HG03439 (cell line): Measurements from ENCODE around the gene SYT6.

ENCODE experiments used
- ATAC-seq: cut with Tn5 transposase; IDR thresholded peaks from one replicate; pipeline ENCODE4 v1.9.1; 2021; ENCODE audit warnings: mild to moderate bottlenecking, moderate library complexity; ENCODE audit not compliant: unreplicated experiment

SYT6 gene

DNA sequence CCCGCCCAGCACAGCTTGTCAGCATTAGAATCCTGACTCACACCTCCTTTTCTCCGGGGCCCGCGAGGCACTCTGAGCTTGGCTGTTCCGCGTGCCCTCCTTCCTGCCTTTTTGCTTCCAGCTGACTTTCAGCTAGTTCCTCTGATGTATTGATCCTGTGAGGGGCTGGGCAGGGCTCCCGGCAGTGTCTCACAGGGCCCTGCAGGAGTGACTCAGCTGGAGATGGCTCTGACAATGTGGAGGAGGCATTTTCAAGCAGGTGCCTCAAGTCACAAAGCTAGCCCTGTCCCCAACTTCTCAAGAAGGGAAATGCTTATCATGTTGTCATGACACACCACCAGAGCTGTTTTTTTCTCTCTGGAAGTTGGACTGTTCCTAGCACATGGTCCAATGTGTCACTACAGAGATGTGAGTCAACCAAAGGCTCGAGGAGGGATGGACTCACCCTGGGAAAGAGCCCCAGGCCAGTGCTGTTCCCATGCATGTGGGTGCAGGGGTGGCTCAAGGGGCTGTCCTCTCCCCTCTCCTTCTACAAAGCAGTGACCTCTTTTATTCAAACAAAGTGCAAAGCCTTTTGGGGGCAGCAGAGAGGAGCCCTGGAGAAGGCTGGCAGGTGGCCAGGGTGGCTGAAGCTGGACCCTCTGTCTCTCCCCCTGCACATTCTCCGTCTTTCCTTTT is 30.6 kb downstream of the SYT6 start:
- no peak for ATAC-seq

GRCh38 chr1:114118351-114118990 is 35.2 kb downstream of the SYT6 start:
- no peak for ATAC-seq

- ATAC-seq: no peak
Measured at GRCh38 chr1:114117654-114118053, 36.0 kb downstream of the SYT6 start.

DNA sequence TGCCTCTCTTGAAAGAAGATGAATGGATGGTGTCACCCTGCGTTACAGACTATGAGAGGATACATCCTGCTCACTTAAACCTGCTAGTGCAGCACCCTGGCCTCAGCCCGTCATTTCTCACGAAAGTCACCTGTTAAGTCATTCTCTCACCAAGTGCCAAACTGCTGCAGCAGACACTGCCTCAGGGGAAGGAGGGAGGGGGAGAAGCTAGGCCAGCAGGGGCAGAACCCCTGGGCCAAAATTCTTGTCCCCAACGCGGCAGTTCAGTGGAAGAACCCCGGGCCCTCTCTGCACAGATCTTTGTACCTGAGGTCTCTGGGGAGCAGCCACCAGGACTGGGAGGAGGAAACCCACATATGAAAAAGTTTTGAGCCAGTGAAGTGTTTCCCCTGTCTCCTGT is 37.6 kb downstream of the SYT6 start:
- no peak for ATAC-seq

DNA sequence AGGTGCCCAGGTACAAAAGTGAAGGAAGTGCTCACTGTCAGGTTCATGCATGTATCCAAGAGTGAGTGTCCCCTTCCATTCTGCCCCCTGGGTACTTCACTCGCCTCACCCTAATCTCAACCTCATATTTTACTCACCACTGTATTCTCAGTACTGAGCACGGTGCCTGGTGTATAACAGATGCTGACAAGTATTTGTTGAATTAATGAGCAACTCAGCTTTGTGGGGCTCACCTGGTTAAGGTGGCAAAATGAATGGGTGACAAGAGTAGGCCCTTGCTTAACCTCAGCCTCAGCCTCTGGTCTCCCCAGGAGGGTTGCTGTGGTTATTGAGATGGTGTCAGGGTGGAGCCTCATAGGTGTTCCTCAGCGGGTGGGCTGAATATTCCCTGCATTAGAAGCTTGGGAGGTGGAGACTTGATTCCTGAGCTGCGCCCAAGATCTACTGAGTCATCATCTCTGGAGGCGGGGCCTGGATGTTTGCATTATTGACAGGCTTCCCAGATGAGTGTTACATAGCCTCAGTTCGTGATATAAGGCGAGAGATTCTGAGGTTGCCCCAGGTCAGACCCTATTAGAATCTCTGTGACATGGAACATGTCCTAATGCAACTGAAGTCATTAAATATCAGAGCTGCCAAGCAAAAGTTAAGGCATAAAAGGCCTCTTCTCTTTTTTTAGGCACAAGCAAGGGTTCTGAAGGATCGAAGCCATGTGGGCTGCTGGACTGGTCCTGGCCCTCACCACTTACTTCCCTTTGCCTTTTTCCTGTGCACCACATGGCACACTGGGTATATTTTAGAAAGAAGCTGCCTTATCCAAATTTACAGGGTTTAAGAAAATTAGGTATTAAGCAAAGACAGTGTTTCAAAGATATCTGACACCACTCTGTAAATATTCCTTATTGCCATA is 39.2 kb downstream of the SYT6 start:
- ATAC-seq: no peak

DNA sequence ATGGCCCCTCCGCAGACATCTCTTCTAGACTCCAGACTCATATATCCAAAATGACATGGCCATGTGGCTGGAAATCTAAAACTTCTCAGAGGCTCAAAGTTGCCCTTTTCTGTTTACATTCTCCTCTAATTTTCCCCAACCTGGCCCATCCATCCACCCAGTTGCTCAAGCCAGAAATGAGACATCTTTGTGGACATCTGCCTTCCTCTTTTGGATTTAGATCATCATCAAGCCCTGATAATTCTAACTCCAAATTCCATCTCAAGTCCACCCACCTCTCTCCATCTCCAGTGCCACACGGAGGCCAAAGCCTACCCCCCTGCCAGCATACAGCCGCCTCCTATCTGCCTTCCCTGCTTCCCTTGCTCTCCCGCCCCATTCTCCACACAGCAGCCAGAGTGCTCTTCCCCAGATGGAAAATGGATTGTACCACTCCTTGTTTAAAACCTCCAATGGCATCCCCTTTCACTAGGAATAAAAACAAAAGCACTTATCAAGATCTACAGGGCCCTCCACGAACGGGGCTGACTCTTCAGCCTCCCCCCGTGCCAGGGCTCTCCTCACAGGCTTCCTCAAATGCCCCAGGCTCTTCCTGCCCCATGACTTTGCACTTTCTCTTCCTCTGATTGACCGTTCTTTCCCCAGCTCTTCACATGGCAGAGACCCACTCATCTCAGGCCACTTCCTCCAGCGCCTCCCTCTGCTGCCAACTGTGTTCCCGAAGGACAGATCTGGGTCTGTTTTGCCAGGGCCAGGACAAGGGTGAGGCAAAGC is 40.1 kb downstream of the SYT6 start:
- ATAC-seq: no peak

- ATAC-seq: no peak
Measured at GRCh38 chr1:114112775-114113174, 40.9 kb downstream of the SYT6 start.

- no peak for ATAC-seq
Measured at GRCh38 chr1:114111731-114112641, 41.7 kb downstream of the SYT6 start.

DNA sequence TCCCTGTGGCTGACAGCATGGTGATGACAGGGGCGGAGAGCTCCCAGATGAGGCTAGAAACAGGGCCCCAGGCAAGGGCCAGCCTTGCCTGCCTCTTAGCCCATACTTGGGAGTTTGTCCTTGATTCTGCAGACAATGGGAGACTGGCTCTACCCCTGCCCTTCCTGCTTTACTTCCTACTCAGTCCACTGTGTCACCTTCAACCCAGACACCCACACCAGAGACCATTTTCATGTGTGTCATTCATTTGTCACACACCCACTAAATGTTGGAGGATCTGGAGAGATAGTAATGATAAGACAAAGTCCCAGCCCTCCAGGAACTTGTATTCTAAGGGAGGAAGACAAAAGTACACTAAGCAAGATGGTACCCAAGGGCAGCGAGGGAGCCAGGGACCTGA is 43.7 kb downstream of the SYT6 start:
- no peak for ATAC-seq

- ATAC-seq: no peak
Measured at GRCh38 chr1:114108751-114109255, 44.9 kb downstream of the SYT6 start.

GRCh38 chr1:114107474-114108435 is 45.9 kb downstream of the SYT6 start:
- no peak for ATAC-seq

DNA sequence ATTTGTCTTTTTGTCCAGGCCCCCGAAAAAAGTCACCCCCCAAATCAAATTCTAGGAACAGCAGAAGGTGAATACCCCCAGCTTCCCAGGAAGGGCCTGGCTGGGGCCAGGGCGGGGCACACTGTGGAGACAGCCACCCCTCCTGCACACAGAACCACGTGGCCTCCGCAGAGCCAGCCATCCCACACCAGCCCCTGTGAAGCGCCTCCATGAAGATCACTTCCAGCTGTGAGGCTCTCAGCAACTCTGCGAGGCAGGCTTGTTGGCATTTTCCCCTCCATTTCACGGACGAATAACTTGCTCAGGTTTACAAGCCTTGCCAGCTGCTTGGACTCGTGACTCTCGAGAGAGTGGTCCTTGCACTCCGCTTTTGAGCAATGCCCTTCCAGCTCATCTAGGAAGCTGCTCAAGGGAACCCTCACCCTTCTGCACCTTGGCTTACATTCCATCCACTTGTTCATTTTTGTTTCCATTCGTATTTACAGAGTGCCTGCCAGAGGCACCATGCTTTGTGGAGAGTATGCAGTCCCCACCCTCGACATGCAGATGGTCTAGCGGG is 48.2 kb downstream of the SYT6 start:
- no peak for ATAC-seq

- ATAC-seq: no peak
Measured at GRCh38 chr1:114104949-114105348, 48.7 kb downstream of the SYT6 start.

- ATAC-seq: no peak
Measured at GRCh38 chr1:114103992-114104391, 49.7 kb downstream of the SYT6 start.

DNA sequence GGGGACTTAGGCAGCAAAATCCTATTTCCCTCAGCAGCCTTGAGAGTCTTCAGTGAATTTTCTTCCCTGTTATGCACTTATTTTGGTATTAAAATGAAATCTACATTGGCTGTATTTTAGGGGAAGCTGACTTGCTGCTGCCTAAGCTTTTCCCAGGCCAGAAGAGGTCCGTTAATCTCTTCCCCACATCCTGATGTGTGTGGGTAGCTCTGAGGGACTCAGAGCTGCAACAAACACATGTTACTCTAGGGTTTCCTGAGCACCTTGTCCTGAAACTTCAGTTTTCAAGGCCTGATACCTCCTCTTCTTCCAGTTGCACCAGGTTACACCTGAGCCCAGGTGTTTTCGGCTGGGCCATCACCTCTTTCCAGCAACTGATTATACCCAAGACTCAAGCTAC is 51.5 kb downstream of the SYT6 start:
- no peak for ATAC-seq

- ATAC-seq: no peak
Measured at GRCh38 chr1:114100148-114100547, 53.5 kb downstream of the SYT6 start.

DNA sequence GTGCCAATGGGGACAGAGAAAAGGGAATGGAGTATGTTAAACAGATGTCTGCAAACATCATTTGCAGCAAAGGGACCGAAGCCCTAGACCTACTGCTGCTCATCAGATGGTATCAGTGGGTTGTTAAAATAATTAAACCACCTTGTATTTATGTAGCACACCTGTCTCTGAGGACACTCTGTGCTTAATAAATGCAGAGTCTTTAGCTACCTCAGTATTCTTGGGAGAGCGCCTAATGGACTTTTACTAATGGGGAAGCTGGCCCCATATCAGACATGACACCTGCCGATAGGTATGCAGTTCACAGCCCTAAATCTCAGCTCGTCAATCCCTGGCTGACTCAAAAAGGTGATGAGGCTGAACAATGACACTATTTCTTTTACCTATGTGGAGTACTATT is 54.4 kb downstream of the SYT6 start:
- ATAC-seq: no peak

GRCh38 chr1:114097109-114097508 is 56.6 kb downstream of the SYT6 start:
- ATAC-seq: no peak
